PC-3 (cell line): ENCODE results near the gene ACVR1.

Experiments used
- CTCF ChIP-seq: fragments of 300-600 bp; sonication (generic); conservative IDR thresholded peaks from 2 replicates; pipeline ENCODE4 v1.5.1; 2017; ENCODE audit warnings: antibody characterized with exemption, low read depth, mild to moderate bottlenecking, low read length
- EZH2 ChIP-seq: fragments of 300-600 bp; sonication (generic); IDR thresholded peaks from one replicate; pipeline ENCODE4 v1.6.1; 2017; ENCODE audit warnings: antibody characterized with exemption, mild to moderate bottlenecking, low read length; ENCODE audit not compliant: unreplicated experiment

- TF ChIP-seq CTCF (no peak), EZH2 (no peak)
These were observed 32.2 kb downstream of the ACVR1 start for GRCh38 chr2:157843935-157844334.
